ENCODE measurements around the gene ANO10. TPM values are rescaled to one million over a fixed set of nuclear protein-coding genes. Genes with fewer than 3 reads are reported as not detected.
A peak's percentile ranks its signal among the peaks of the same experiment; 100 is the strongest.

Gene ANO10
- total and polyA plus RNA-seq, 5 donors from 2014 or later, result 5.3 to 9.8 (median 6.5) TPM

- H3K4me1 ChIP-seq (ENCODE audit: control insufficient read depth, insufficient read depth, low read length, poor library complexity, severe bottlenecking), result peaks cover 51% of the 10 kb centered on the region
- peak overlapping the region; percentile 47 to 80 (median 65) for H3K4me3 Mint-ChIP-seq
These were observed 302.4 kb downstream of the ANO10 start for GRCh38 chr3:43319376-43319775.

GRCh38 chr3:43317461-43318316, 304.1 kb downstream of the ANO10 start:
- Histone ChIP-seq H3K36me3 (ENCODE audit: control insufficient read depth, insufficient read depth, low read length) (peaks cover 36% of the 10 kb centered on the region), H3K4me1 (ENCODE audit: control insufficient read depth, insufficient read depth, low read length, poor library complexity, severe bottlenecking) (peaks cover 47% of the 10 kb centered on the region), H3K27ac (ENCODE audit: insufficient read depth, low read length, poor library complexity, severe bottlenecking) (no peak overlapping the region), H3K27me3 (ENCODE audit: control insufficient read depth, insufficient read depth, low read length) (no peaks in the 10 kb centered on the region), H3K9me3 (ENCODE audit: control insufficient read depth in 2 of 2, low read length in 2 of 2) (no peaks in the 10 kb centered on the region), H3K4me3 (ENCODE audit: low read depth, low read length) (no peak overlapping the region)
- Mint-ChIP-seq H3K36me3 (peaks cover 44% of the 10 kb centered on the region), H3K27ac (peak overlapping the region; percentile 72 to 88 (median 86)), H3K27me3 (no peaks in the 10 kb centered on the region), H3K9me3 (no peaks in the 10 kb centered on the region), H3K4me3 (peak overlapping the region in 3 of 4 donors; percentile 19 to 60 (median 44)), H3K4me1 (peaks cover 46 to 89% (median 72%) of the 10 kb centered on the region in 4 donors)
- ATAC-seq (ENCODE audit: low read depth in 2 of 2), result no peak
- DNase-seq, result no peak

More at GRCh38 chr3:43319376-43319775, 302.4 kb downstream of the ANO10 start:
- Mint-ChIP-seq H3K4me1 (peaks cover 48 to 96% (median 68%) of the 10 kb centered on the region in 4 donors), H3K36me3 (peaks cover 40% of the 10 kb centered on the region), H3K9me3 (peaks cover 0 to 1% (median 0%) of the 10 kb centered on the region in 7 donors), H3K27ac (peak overlapping the region in 2 of 3 donors; percentile 78 to 82), H3K27me3 (no peaks in the 10 kb centered on the region)
- no peak for DNase-seq
- Histone ChIP-seq H3K9me3 (ENCODE audit: control insufficient read depth in 2 of 2, low read length in 2 of 2) (no peaks in the 10 kb centered on the region), H3K36me3 (ENCODE audit: control insufficient read depth, insufficient read depth, low read length) (peaks cover 32% of the 10 kb centered on the region), H3K27ac (ENCODE audit: insufficient read depth, low read length, poor library complexity, severe bottlenecking) (no peak overlapping the region), H3K4me3 (ENCODE audit: low read depth, low read length) (no peak overlapping the region), H3K27me3 (ENCODE audit: control insufficient read depth, insufficient read depth, low read length) (no peaks in the 10 kb centered on the region)
- ATAC-seq (ENCODE audit: low read depth in 2 of 2), result no peak

GRCh38 chr3:43316783-43317460, 304.9 kb downstream of the ANO10 start:
- H3K4me1 ChIP-seq (ENCODE audit: control insufficient read depth, insufficient read depth, low read length, poor library complexity, severe bottlenecking), result peaks cover 47% of the 10 kb centered on the region
- Mint-ChIP-seq H3K36me3 (peaks cover 46% of the 10 kb centered on the region), H3K4me1 (peaks cover 46 to 90% (median 71%) of the 10 kb centered on the region in 4 donors), H3K27ac (peak overlapping the region; percentile 80 to 88 (median 86)), H3K27me3 (no peaks in the 10 kb centered on the region), H3K9me3 (no peaks in the 10 kb centered on the region), H3K4me3 (peak overlapping the region in 3 of 4 donors; percentile 19 to 79 (median 69))
- peaks cover 44% of the 10 kb centered on the region for H3K36me3 ChIP-seq (ENCODE audit: control insufficient read depth, insufficient read depth, low read length)
- no peak for DNase-seq
- no peaks in the 10 kb centered on the region for H3K27me3 ChIP-seq (ENCODE audit: control insufficient read depth, insufficient read depth, low read length)
- peak overlapping the region; percentile 2 for H3K4me3 ChIP-seq (ENCODE audit: low read depth, low read length)
- H3K27ac ChIP-seq (ENCODE audit: insufficient read depth, low read length, poor library complexity, severe bottlenecking), result no peak overlapping the region
- no peak for ATAC-seq (ENCODE audit: low read depth in 2 of 2)
- no peaks in the 10 kb centered on the region for H3K9me3 ChIP-seq (ENCODE audit: control insufficient read depth in 2 of 2, low read length in 2 of 2)

Other genes starting within 250 kb of the ANO10 start
- gene ABHD5, start 68.9 kb upstream of the ANO10 start, total RNA-seq, result 16.5 TPM
- 10 to 100 TPM; 10.2 to 22.8 (median 13.6) TPM for gene ABHD5, start 68.9 kb upstream of the ANO10 start, polyA plus RNA-seq

Data from CD4-positive, CD25-positive, alpha-beta regulatory T cell (primary cell).